GM10248 (cell line): Measurements from ENCODE around the gene PERP.

ENCODE experiments used
- CTCF ChIA-PET: fragments of 300-600 bp; sonication (Branson Sonifier 250); formaldehyde crosslinking; extraction: SDS; loops from one replicate; lab custom pipeline; 2021; ENCODE audit warnings: antibody characterized with exemption; lab: Yijun Ruan, JAX
- POLR2A ChIA-PET: fragments of 350-650 bp; sonication (Branson Sonifier 250); formaldehyde crosslinking; extraction: SDS; loops from one replicate; lab custom pipeline; 2020; ENCODE audit warnings: antibody characterized with exemption; lab: Yijun Ruan, JAX
- DNase-seq: peaks from one replicate; pipeline ENCODE4 v3.0.0; 2012; ENCODE audit errors: extremely low spot score
- TF ChIP-seq, protein P1 (sequence below): IDR thresholded peaks from 2 replicates; pipeline ENCODE4 v1.5.1; 2012; ENCODE audit warnings: mild to moderate bottlenecking, low read depth; ENCODE audit errors: extremely low read depth, missing control alignments, control extremely low read depth

The PERP gene

DNA sequence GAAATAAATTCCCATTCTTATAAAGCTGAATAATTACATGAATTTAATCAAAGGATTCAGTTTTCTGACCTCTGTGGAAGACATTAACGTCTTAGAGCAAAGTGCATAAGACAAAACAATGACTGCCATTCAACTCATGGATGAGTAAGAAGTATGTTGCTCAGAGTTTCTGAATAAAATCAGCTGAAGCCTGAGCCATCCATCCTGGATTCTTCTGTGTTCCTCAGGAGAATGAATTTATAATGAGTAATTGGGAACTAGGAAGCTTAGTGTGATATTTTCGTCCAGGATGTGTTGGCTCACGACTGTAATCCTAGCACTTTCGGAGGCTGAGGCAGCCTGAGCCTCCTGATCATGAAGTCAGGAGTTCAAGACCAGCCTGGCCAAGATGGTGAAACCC is 62.8 kb downstream of the PERP start:
- POLR2A ChIA-PET, result no interaction called here
- no peak for DNase-seq
- CTCF ChIA-PET, result interaction anchor here (0.9 kb wide), 1 partner anchor 45 kb away, joined by 3 read pairs; no protein-coding TSS in a partner anchor
- TF ChIP-seq, protein P1, sequence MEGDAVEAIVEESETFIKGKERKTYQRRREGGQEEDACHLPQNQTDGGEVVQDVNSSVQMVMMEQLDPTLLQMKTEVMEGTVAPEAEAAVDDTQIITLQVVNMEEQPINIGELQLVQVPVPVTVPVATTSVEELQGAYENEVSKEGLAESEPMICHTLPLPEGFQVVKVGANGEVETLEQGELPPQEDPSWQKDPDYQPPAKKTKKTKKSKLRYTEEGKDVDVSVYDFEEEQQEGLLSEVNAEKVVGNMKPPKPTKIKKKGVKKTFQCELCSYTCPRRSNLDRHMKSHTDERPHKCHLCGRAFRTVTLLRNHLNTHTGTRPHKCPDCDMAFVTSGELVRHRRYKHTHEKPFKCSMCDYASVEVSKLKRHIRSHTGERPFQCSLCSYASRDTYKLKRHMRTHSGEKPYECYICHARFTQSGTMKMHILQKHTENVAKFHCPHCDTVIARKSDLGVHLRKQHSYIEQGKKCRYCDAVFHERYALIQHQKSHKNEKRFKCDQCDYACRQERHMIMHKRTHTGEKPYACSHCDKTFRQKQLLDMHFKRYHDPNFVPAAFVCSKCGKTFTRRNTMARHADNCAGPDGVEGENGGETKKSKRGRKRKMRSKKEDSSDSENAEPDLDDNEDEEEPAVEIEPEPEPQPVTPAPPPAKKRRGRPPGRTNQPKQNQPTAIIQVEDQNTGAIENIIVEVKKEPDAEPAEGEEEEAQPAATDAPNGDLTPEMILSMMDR, result no peak
